ENCODE measurements around the gene TMCO6. TPM values are rescaled to one million over a fixed set of nuclear protein-coding genes. Genes with fewer than 3 reads are reported as not detected.

The TMCO6 gene
- total RNA-seq, 2 experiments from 2014 or later, result 26.9 to 36.8 TPM

DNA sequence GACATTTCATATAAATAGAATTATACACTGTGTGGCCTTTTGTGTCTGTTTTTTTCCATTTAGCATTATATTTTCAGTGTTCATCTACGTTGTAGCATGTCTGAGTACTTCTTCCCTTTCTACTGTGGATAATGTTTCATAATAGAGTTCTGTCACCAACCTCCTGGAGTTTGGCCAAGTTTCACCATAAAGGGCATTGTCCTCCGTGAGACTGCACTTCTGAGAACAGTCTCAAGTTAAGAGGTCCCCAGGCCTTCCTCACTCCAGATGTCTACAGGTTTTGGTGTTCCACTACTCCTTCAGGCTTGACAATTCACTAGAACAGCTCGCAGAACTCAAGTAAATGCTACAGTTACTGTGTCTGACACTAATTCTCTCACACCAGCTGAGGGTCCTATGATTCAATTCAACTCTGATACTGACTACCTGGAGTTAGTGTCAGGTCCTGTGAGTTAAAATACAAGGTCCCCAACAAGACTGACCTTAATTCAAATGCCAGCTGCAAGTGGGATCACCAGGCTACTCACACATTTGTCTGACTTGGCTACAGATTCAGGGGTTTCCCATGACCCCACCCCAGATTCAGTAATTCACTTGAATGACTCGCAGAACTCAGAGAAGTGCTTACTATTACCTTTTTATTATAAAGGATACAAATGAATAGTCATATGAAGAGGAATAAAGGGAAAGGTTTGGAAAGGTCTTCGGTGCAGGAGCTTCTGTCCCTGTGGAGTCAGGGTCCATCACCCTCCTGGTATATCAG, 43.5 kb upstream of the TMCO6 start:
- ChIA-PET POLR2A (interaction anchor here (0.6 kb wide), 1 partner anchor 49 kb away, joined by 3 read pairs; no protein-coding TSS in a partner anchor), CTCF (ENCODE audit: unreplicated experiment) (no interaction called here)
- H3K4me2 ChIP-seq (ENCODE audit: low read length), result no peak overlapping the region
- H4K20me1 ChIP-seq (ENCODE audit: insufficient read depth, low read length), result no peaks in the 10 kb centered on the region
- no peak overlapping the region for H2AFZ ChIP-seq (ENCODE audit: low read length)
- TF ChIP-seq EZH2phosphoT487 (IDR thresholded peaks at IDR 0.05; ENCODE audit: borderline replicate concordance, low read depth, low read length) (no peak), CTCF (conservative IDR thresholded peaks at IDR 0.05; ENCODE audit: low read length) (no peak)
- BruUV-seq (replicated peaks), result no TSS peak
- no peaks in the 10 kb centered on the region for H3K9me3 ChIP-seq (ENCODE audit: low read length)
- no peaks in the 10 kb centered on the region for H3K4me1 ChIP-seq (ENCODE audit: insufficient read depth, low read length, poor library complexity, severe bottlenecking)
- no peak overlapping the region for H3K4me3 ChIP-seq (ENCODE audit: low read depth, low read length, poor library complexity, severe bottlenecking)
- intact Hi-C loops (cut with micrococcal nuclease; ENCODE audit: unreplicated experiment), result no loop called here
- H3K79me2 ChIP-seq (ENCODE audit: insufficient read depth, low read depth, low read length), result no peaks in the 10 kb centered on the region
- no peaks in the 10 kb centered on the region for H3K9me2 ChIP-seq (ENCODE audit: insufficient read depth, low read length)
- no peaks in the 10 kb centered on the region for H3K36me3 ChIP-seq (ENCODE audit: insufficient read depth, low read length)
- H3K27ac ChIP-seq (ENCODE audit: low read depth, low read length, poor library complexity, severe bottlenecking), result no peak overlapping the region
- DNase-seq (ENCODE audit: low spot score), result no peak

DNA sequence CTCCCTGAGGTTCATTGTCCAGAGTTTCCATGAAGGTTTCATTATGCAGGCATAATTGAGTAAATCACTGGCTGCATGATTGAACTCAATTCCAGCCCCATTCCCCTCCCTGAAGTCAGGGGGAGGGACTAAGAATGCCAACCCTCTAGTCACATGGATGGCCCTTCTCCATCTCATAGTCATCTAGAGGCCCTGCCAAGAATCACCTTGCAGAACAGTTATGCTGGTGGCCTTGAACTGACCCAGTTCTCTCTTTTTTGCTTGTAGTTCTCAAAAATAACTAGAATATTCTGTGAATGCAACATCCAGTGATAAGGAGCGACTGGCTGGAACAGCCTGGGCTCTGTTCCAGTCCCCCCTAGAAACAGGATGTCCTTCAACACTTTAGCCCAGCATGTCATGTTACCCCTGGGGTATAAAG, 42.9 kb upstream of the TMCO6 start:
- no peak overlapping the region for H2AFZ ChIP-seq (ENCODE audit: low read length)
- no peak overlapping the region for H3K4me3 ChIP-seq (ENCODE audit: low read depth, low read length, poor library complexity, severe bottlenecking)
- BruUV-seq (replicated peaks), result no TSS peak
- H3K9me2 ChIP-seq (ENCODE audit: insufficient read depth, low read length), result no peaks in the 10 kb centered on the region
- H3K9me3 ChIP-seq (ENCODE audit: low read length), result no peaks in the 10 kb centered on the region
- ChIA-PET POLR2A (interaction anchor here (0.6 kb wide), 1 partner anchor 21 kb away, joined by 4 read pairs; no protein-coding TSS in a partner anchor), CTCF (ENCODE audit: unreplicated experiment) (no interaction called here)
- no peaks in the 10 kb centered on the region for H3K4me1 ChIP-seq (ENCODE audit: insufficient read depth, low read length, poor library complexity, severe bottlenecking)
- H3K79me2 ChIP-seq (ENCODE audit: insufficient read depth, low read depth, low read length), result no peaks in the 10 kb centered on the region
- no peak for DNase-seq (ENCODE audit: low spot score)
- no peak overlapping the region for H3K4me2 ChIP-seq (ENCODE audit: low read length)
- TF ChIP-seq EZH2phosphoT487 (IDR thresholded peaks at IDR 0.05; ENCODE audit: borderline replicate concordance, low read depth, low read length) (no peak), CTCF (conservative IDR thresholded peaks at IDR 0.05; ENCODE audit: low read length) (no peak)
- no peaks in the 10 kb centered on the region for H4K20me1 ChIP-seq (ENCODE audit: insufficient read depth, low read length)
- H3K27ac ChIP-seq (ENCODE audit: low read depth, low read length, poor library complexity, severe bottlenecking), result no peak overlapping the region
- no peaks in the 10 kb centered on the region for H3K36me3 ChIP-seq (ENCODE audit: insufficient read depth, low read length)
- intact Hi-C loops (cut with micrococcal nuclease; ENCODE audit: unreplicated experiment), result no loop called here

DNA sequence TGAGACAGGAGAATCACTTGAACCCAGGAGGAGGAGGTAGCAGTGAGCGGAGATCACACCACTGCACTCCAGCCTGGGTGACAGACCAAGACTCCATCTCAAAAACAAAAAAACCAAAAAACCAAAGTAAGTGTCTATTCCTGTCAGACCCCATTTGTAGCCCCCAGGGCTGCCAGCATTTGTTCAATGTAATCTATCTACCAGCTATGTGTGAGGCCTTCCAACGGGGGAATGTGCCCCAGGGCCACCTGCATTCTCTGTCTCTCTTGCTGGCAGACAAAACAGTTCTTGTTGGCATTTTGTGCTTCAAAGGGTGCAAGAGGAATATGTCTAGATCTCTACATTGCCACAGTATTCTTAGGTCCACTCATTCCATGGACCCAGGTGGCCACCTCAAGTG, 40.4 kb upstream of the TMCO6 start:
- H3K36me3 ChIP-seq (ENCODE audit: insufficient read depth, low read length), result no peaks in the 10 kb centered on the region
- no peak overlapping the region for H3K4me2 ChIP-seq (ENCODE audit: low read length)
- ChIA-PET POLR2A (interaction anchor here (1.4 kb wide), 1 partner anchor 10 kb away, joined by 5 read pairs; no protein-coding TSS in a partner anchor), CTCF (ENCODE audit: unreplicated experiment) (no interaction called here)
- H4K20me1 ChIP-seq (ENCODE audit: insufficient read depth, low read length), result no peaks in the 10 kb centered on the region
- H3K9me3 ChIP-seq (ENCODE audit: low read length), result no peaks in the 10 kb centered on the region
- TF ChIP-seq EZH2phosphoT487 (IDR thresholded peaks at IDR 0.05; ENCODE audit: borderline replicate concordance, low read depth, low read length) (no peak), CTCF (conservative IDR thresholded peaks at IDR 0.05; ENCODE audit: low read length) (no peak)
- no peaks in the 10 kb centered on the region for H3K4me1 ChIP-seq (ENCODE audit: insufficient read depth, low read length, poor library complexity, severe bottlenecking)
- H3K9me2 ChIP-seq (ENCODE audit: insufficient read depth, low read length), result no peaks in the 10 kb centered on the region
- DNase-seq (ENCODE audit: low spot score), result no peak
- intact Hi-C loops (cut with micrococcal nuclease; ENCODE audit: unreplicated experiment), result no loop called here
- no TSS peak for BruUV-seq (replicated peaks)
- H2AFZ ChIP-seq (ENCODE audit: low read length), result no peak overlapping the region
- H3K27ac ChIP-seq (ENCODE audit: low read depth, low read length, poor library complexity, severe bottlenecking), result no peak overlapping the region
- H3K79me2 ChIP-seq (ENCODE audit: insufficient read depth, low read depth, low read length), result no peaks in the 10 kb centered on the region
- no peak overlapping the region for H3K4me3 ChIP-seq (ENCODE audit: low read depth, low read length, poor library complexity, severe bottlenecking)
